HG03175 (cell line): ENCODE measurements around the gene FYN.
A peak's percentile ranks its signal among the peaks of the same experiment; 100 is the strongest.

Experiments used
- ATAC-seq: cut with Tn5 transposase; IDR thresholded peaks from one replicate; pipeline ENCODE4 v1.9.1; 2021; ENCODE audit warnings: mild to moderate bottlenecking, moderate library complexity; ENCODE audit not compliant: unreplicated experiment

The FYN gene

GRCh38 chr6:111884068-111884467, 10.8 kb upstream of the FYN start:
- no peak for ATAC-seq

- ATAC-seq, result no peak
Measured at GRCh38 chr6:111880181-111880888, 7.1 kb upstream of the FYN start.

GRCh38 chr6:111875741-111876140, 2.5 kb upstream of the FYN start:
- no peak for ATAC-seq

GRCh38 chr6:111874025-111874415, 768 bp upstream of the FYN start:
- no peak for ATAC-seq

GRCh38 chr6:111872401-111873177, 663 bp downstream of the FYN start:
- ATAC-seq, result peak; percentile 17

GRCh38 chr6:111871725-111872400, 1.4 kb downstream of the FYN start:
- ATAC-seq, result no peak

- ATAC-seq, result no peak
Measured at GRCh38 chr6:111871207-111871606, 2.0 kb downstream of the FYN start.

GRCh38 chr6:111870742-111871064, 2.5 kb downstream of the FYN start:
- no peak for ATAC-seq

GRCh38 chr6:111870051-111870741, 3.1 kb downstream of the FYN start:
- ATAC-seq, result no peak

GRCh38 chr6:111866857-111867256, 6.4 kb downstream of the FYN start:
- ATAC-seq, result no peak

- no peak for ATAC-seq
Measured at GRCh38 chr6:111865909-111866546, 7.2 kb downstream of the FYN start.

- no peak for ATAC-seq
Measured at GRCh38 chr6:111865049-111865585, 8.1 kb downstream of the FYN start.

- ATAC-seq, result no peak
Measured at GRCh38 chr6:111864138-111865048, 8.9 kb downstream of the FYN start.

GRCh38 chr6:111862741-111863140, 10.5 kb downstream of the FYN start:
- ATAC-seq, result no peak

GRCh38 chr6:111862314-111862713, 10.9 kb downstream of the FYN start:
- no peak for ATAC-seq

GRCh38 chr6:111861431-111861885, 11.8 kb downstream of the FYN start:
- ATAC-seq, result no peak

- ATAC-seq, result no peak
Measured at GRCh38 chr6:111858347-111858746, 14.9 kb downstream of the FYN start.

- ATAC-seq, result no peak
Measured at GRCh38 chr6:111857674-111858337, 15.4 kb downstream of the FYN start.

- ATAC-seq, result no peak
Measured at GRCh38 chr6:111855753-111856152, 17.5 kb downstream of the FYN start.
